GM04504 (cell line): ENCODE data around the gene ZNF500.

Experiments
- DNase-seq: peaks from one replicate; pipeline ENCODE4 v3.0.0-alpha.2; 2012; ENCODE audit warnings: low read depth

Gene ZNF500

GRCh38 chr16:4704491-4704890 lies 62.5 kb downstream of the ZNF500 start:
- DNase-seq: no peak

GRCh38 chr16:4703906-4704305 lies 63.1 kb downstream of the ZNF500 start:
- no peak for DNase-seq

GRCh38 chr16:4702466-4702808 lies 64.5 kb downstream of the ZNF500 start:
- DNase-seq: no peak

- no peak for DNase-seq
Measured at GRCh38 chr16:4701791-4702465, 65.0 kb downstream of the ZNF500 start.

- DNase-seq: no peak
Measured at GRCh38 chr16:4700997-4701743, 65.8 kb downstream of the ZNF500 start.

GRCh38 chr16:4700380-4700996 lies 66.5 kb downstream of the ZNF500 start:
- no peak for DNase-seq

- DNase-seq: no peak
Measured at GRCh38 chr16:4699046-4699556, 67.9 kb downstream of the ZNF500 start.

GRCh38 chr16:4698321-4699045 lies 68.5 kb downstream of the ZNF500 start:
- DNase-seq: no peak
